ES-I3 (cell line): ENCODE data around the gene FBXL7.

Source experiments
- H3K36me3 ChIP-seq: 2 replicates; pipeline ENCODE4 v1.6.1; 2013; ENCODE audit warnings: mild to moderate bottlenecking, low read length, control low read depth, moderate library complexity; ENCODE audit not compliant: insufficient read depth
- H3K4me1 ChIP-seq: 2 replicates; pipeline ENCODE4 v1.6.1; 2013; ENCODE audit warnings: mild to moderate bottlenecking, control low read depth, low read length; ENCODE audit not compliant: insufficient read depth
- H3K9ac ChIP-seq: 2 replicates; pipeline ENCODE4 v1.6.1; 2013; ENCODE audit warnings: low read depth, mild to moderate bottlenecking, low read length, moderate library complexity
- H3K9me3 ChIP-seq: 2 replicates; pipeline ENCODE4 v1.6.1; 2013; ENCODE audit warnings: mild to moderate bottlenecking, low read length, moderate library complexity; ENCODE audit not compliant: control insufficient read depth, insufficient read depth

FBXL7 gene

DNA sequence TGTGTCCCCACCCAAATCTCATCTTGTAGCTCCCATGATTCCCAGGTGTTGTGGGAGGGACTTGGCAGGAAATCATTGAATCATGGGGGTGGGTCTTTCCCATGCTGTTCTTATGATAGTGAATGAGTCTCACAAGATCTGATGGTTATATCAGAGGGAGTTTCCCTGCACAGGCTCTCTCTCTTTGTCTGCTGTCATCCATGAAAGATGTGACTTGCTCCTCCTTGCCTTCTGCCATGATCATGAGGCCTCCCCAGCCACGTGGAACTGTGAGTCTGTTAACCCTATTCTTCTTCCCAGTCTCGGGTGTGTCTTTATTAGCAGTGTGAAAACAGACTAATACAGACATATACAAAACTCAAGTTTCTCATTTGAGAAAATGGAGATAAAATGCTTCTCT, 139.3 kb downstream of the FBXL7 start:
- Histone ChIP-seq H3K9me3 (no peaks in the 10 kb centered on the region), H3K9ac (no peak overlapping the region), H3K36me3 (no peaks in the 10 kb centered on the region), H3K4me1 (no peaks in the 10 kb centered on the region)

DNA sequence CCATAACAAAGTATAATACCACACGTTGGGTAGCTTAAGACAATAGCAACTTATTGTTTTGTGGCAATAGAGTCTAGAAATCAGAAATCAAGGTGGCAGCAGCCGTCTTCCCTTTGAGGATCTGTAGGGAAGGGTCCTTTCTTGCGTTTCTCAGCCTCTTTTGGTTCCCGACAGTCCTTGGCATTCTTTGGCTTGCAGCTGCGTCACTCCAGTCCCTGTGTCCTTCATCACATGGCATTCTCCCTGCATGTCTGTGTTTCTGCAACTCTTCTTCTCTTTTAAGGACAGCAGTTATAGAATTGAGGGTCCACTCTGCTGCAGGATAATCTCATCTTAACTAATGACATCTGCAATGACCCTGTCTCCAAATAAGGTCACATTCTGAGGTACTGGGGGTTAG, 140.1 kb downstream of the FBXL7 start:
- Histone ChIP-seq H3K9me3 (no peaks in the 10 kb centered on the region), H3K36me3 (no peaks in the 10 kb centered on the region), H3K4me1 (peaks cover 7% of the 10 kb centered on the region; the same call in 1 of the 2 replicates), H3K9ac (no peak overlapping the region)

DNA sequence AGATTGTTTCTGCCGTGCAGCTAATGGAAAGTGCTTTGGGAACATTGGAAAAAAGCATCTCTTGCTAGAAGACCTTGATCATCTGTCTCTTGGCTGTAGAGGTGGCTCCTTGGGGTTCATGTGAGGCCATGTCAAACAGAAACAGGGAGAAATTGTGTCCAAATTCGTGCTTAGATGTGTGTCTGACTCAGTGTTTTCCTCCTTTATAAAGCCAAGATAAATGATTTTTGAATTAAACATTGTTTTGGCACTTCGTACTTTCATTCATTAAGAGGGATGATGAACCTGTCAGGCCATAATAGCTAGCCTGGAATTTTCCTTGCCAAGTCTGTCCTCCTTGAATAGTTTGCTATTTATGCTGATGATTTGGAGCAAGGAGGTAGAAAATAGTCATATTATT, 143.8 kb downstream of the FBXL7 start:
- H3K36me3 ChIP-seq = no peaks in the 10 kb centered on the region
- no peak overlapping the region for H3K9ac ChIP-seq
- H3K9me3 ChIP-seq = no peaks in the 10 kb centered on the region
- peaks cover 11% of the 10 kb centered on the region; the same call in 1 of the 2 replicates for H3K4me1 ChIP-seq

DNA sequence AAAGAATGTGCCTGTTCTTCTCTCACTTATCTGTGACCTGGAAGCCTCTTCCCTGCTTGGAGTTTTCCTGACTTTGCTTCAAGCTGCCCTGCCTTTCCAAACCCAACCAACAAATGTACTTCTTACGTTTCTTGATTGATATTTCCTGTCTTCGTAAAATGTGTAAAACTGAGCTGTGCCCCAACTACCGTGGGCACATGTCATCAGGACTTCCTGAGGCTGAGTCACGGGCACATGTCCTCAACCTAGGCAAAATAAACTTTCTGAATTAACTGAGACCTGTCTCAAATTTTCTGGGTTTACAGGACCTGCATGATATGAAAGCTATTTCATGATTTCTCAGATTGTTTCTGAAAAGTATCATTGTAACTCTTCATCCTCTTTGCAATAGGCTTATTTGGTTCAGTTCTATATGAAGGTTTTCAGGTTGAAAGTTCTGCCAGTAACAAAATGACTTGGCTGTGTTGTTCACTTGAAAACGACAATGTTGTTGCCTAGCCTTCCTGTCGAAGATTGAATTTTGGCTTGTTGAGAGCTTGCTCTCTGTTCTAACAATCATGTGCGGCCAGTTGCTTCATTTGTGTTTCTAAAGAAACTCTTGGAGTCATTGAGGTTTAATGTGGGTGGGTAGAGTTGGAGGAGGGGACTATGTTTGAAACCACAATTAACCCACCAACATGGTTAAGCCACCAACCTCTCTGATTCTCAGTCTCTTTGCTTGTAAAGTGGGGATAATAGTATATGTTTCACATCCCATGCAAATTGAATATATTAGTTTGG, 145.6 kb downstream of the FBXL7 start:
- Histone ChIP-seq H3K9me3 (no peaks in the 10 kb centered on the region), H3K36me3 (no peaks in the 10 kb centered on the region), H3K4me1 (peaks cover 11% of the 10 kb centered on the region; the same call in 1 of the 2 replicates), H3K9ac (no peak overlapping the region)

DNA sequence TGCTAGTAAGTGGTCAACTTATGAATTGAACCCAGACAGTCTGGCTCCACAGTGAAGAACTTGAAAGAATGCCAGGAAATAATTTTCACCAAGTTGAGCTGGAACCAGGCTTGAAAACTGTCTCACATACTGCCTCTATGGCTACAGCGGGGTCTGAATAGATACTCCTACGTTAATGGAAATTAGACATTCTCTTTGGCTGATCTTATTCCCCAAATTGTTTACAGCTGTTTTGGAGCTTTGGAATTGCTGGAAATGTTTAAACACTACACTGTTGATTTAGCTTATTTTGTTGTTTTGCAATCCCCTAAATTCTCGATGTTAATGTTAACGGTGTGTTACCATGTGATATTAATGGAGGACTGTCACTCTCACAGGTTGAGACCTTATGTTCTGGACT, 146.4 kb downstream of the FBXL7 start:
- H3K9ac ChIP-seq = no peak overlapping the region

DNA sequence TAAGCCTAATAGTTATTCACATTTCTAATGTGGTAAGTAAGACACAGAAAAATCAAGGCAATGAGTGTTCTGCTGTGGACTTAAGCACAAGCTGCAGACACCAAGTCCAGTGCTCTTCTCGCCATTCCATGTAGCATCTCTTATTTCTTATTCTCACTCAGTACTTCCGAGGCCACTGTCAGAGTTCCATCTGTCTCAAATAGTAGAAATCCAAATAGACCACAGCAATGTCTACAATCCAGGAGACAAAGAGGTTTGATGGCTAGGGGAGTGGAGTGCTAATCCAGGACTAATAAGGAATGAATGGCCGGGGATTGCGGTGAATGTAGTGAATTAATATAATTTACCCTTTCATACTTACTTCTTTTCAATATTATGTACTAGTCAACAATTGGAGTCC, 147.3 kb downstream of the FBXL7 start:
- no peaks in the 10 kb centered on the region for H3K9me3 ChIP-seq
- H3K9ac ChIP-seq = no peak overlapping the region
- no peaks in the 10 kb centered on the region for H3K36me3 ChIP-seq
- H3K4me1 ChIP-seq = peaks cover 11% of the 10 kb centered on the region; the same call in 1 of the 2 replicates

More for the DNA sequence above, 146.4 kb downstream of the FBXL7 start:
- H3K36me3 ChIP-seq = no peaks in the 10 kb centered on the region
- peaks cover 11% of the 10 kb centered on the region; the same call in 1 of the 2 replicates for H3K4me1 ChIP-seq
- no peaks in the 10 kb centered on the region for H3K9me3 ChIP-seq

DNA sequence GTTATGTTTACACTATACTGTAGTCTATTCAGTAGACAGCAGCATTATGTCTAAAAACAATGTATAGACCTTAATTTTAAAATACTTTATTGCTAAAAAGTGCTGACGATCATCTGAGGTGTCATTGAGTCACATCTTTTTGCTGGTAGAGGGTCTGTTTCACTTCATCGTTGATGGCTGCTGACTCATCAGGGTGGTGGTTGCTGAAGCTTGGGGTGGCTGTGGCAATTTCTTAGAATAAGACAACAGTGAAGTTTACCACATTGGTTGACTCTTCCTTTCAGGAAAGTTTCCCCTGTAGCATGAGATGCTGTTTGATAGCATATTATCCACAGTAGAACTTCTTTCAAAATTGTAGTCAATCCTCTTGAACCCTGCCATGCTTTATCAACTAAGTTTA, 150.3 kb downstream of the FBXL7 start:
- H3K36me3 ChIP-seq = no peaks in the 10 kb centered on the region
- H3K9me3 ChIP-seq = no peaks in the 10 kb centered on the region
- H3K4me1 ChIP-seq = peaks cover 7% of the 10 kb centered on the region; the same call in 1 of the 2 replicates
- no peak overlapping the region for H3K9ac ChIP-seq

DNA sequence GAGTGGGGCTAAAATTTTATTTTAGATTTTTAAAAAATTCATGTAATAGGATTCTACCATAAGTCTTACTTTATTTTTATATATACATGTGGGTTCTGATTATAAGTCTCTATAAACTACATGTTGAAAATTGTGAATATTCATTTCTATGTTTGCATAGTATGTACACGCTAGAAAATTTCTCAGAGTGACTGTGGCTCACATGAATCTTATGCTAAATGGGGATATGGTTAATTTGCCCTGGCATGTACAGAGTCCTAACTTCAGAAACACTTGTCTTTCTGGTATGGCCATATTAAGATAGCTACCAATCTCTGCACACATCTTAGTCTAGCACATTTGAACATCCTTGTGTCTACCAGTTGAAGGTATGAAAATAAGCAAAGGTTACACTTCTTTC, 154.8 kb downstream of the FBXL7 start:
- Histone ChIP-seq H3K36me3 (no peaks in the 10 kb centered on the region), H3K4me1 (peaks cover 4% of the 10 kb centered on the region; the same call in 1 of the 2 replicates), H3K9ac (no peak overlapping the region), H3K9me3 (no peaks in the 10 kb centered on the region)

DNA sequence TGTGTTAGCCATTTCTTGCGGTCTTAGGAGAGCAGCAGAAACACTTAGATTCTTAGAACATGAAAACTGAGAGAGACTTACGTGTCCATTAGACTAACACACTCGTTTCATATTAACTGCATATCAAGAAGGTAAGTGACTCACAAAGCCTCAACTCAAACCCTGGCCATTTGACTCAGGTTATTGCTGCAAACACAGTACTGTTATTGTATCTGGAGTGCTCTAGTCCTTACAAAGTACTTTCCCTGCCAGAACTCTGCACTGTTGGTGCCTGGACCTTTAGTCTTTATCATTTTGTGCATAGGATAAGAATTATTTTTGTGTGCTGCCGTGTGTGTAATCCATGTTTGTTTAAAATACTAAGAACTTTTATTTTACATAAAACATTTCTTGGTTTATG, 155.7 kb downstream of the FBXL7 start:
- no peak overlapping the region for H3K9ac ChIP-seq
- peaks cover 4% of the 10 kb centered on the region; the same call in 1 of the 2 replicates for H3K4me1 ChIP-seq
- H3K9me3 ChIP-seq = no peaks in the 10 kb centered on the region
- no peaks in the 10 kb centered on the region for H3K36me3 ChIP-seq

DNA sequence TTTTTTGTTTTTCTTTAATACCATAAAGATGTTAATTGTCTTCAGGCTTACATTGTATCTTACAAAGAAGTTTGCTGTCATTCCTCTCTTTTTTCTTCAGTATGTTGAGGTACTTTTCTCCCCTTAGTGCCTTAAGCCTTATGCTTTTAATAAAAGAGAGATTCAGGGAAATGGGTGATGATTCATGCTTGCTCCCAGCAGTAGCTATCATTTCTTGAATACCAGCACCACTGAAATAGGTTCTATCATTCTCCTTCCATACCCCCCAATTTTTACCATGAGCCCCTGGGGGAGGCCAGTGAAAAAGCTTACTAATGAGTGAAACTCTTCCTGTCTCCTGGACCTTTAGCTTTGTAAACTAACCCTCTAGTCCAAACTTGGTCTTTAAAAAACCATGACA, 165.0 kb downstream of the FBXL7 start:
- Histone ChIP-seq H3K9me3 (no peaks in the 10 kb centered on the region), H3K4me1 (no peaks in the 10 kb centered on the region), H3K36me3 (no peaks in the 10 kb centered on the region), H3K9ac (no peak overlapping the region)

DNA sequence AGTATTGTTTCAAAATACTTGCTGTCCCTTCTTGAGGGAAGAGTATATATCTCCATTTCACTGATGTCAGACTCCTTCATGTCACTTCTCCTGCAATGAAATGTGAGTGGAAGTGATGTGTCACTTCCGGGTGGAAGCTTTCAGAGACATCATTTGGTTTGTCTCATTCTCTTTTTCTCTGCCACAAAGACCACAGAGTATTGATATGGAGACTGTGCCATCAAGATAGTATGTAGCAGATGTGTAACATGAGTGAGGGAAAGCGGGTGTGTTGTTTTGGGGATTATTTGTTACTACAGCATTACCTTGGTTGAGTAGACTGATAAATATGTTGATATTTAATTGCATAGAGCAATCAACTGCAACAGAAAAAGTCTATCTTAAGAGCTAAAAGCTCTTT, 169.8 kb downstream of the FBXL7 start:
- H3K9ac ChIP-seq = no peak overlapping the region
- H3K4me1 ChIP-seq = no peaks in the 10 kb centered on the region; the same call in 1 of the 2 replicates
- H3K9me3 ChIP-seq = no peaks in the 10 kb centered on the region
- H3K36me3 ChIP-seq = no peaks in the 10 kb centered on the region

DNA sequence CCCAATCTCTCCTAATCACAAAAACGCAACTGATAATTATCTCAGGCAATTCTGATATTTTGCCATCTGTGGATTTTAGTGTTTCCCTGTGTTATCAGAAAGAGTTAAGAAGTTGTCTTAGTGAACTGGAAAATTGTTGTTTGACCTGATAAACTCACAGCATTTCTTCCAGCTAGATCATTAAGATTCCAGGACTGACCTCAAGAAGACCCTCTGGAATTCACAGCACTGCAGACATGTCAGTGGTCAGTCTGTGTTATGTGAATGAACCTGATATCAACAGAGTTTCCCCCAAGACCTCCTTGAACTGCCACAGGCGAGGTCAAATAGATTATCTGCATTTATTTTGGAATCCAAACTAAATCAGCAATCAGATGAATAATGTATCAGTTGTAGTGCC, 174.7 kb downstream of the FBXL7 start:
- Histone ChIP-seq H3K36me3 (no peaks in the 10 kb centered on the region), H3K4me1 (no peaks in the 10 kb centered on the region; the same call in 1 of the 2 replicates), H3K9ac (no peak overlapping the region), H3K9me3 (no peaks in the 10 kb centered on the region)

DNA sequence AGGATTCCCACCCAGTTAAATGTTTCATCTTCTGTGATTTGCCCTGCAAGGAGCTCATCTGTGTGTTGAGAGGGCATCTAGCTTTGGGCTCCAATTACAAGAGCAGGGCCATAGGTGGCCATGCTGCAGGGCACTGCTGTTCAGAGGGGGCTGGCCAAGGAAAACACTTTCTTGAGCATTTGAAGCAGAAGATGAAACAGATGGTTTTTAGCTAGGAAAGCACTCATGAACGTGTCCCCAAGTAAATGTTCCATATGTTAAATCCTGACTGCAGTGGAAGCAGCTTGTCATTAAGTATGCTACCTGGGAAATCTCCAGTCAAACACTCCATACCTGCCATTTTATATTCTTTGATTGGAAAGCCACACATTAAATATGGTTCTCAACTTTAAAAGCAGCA, 176.6 kb downstream of the FBXL7 start:
- H3K4me1 ChIP-seq = no peaks in the 10 kb centered on the region; the same call in 1 of the 2 replicates
- no peak overlapping the region for H3K9ac ChIP-seq
- H3K36me3 ChIP-seq = no peaks in the 10 kb centered on the region
- no peaks in the 10 kb centered on the region for H3K9me3 ChIP-seq

DNA sequence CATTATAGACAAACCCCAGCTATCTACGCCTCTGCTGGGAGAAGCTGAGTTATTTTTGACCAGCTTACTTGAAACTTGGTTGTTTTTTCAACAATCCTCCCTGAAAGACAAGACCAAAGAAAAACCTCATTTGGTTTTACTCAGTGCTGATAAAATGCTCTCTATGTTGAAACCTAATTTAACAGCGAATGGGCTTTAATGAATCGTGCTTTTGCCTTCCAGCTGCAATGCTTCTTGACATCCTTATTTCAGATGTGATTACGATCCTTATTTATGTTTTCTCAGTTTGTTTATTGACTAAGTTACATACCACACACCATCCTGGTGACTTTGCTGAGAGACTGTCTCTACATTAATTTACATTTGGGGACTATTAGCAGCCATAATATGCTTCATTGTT, 179.2 kb downstream of the FBXL7 start:
- Histone ChIP-seq H3K9ac (no peak overlapping the region), H3K4me1 (no peaks in the 10 kb centered on the region; the same call in 1 of the 2 replicates), H3K36me3 (no peaks in the 10 kb centered on the region)

DNA sequence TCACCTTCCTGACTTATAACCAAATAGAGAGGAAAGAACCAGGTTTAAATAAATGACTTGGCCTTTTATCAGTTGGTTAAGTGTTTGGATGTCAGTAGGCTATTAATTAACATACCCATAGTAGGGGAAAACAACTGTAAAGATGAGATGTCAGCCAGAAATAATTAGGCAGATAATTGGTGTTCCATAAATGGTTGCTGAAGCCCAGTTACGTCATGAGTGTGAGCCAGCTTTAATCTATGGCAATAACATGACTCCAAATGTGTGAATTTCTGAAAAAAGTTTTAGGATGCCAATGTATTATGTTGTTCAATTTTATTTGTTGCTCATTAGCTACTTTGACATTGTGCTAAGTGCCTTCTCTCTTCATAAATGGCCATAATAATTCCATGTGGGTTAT, 180.5 kb downstream of the FBXL7 start:
- H3K4me1 ChIP-seq = no peaks in the 10 kb centered on the region; the same call in 1 of the 2 replicates
- H3K36me3 ChIP-seq = no peaks in the 10 kb centered on the region
- H3K9me3 ChIP-seq = no peaks in the 10 kb centered on the region
- no peak overlapping the region for H3K9ac ChIP-seq

More for the DNA sequence above, 179.2 kb downstream of the FBXL7 start:
- no peaks in the 10 kb centered on the region for H3K9me3 ChIP-seq
